GM19238 (cell line): ENCODE results near the gene HOGA1.
"Not testable (repeated sequence)": the region's sequence is repeated elsewhere in the genome, so short reads cannot be mapped to it uniquely, and the experiment has no call there.

Experiments used
- DNase-seq: peaks from one replicate; pipeline ENCODE4 v3.0.0; 2011; ENCODE audit warnings: low spot score; ENCODE audit not compliant: insufficient read length

Gene HOGA1

DNA sequence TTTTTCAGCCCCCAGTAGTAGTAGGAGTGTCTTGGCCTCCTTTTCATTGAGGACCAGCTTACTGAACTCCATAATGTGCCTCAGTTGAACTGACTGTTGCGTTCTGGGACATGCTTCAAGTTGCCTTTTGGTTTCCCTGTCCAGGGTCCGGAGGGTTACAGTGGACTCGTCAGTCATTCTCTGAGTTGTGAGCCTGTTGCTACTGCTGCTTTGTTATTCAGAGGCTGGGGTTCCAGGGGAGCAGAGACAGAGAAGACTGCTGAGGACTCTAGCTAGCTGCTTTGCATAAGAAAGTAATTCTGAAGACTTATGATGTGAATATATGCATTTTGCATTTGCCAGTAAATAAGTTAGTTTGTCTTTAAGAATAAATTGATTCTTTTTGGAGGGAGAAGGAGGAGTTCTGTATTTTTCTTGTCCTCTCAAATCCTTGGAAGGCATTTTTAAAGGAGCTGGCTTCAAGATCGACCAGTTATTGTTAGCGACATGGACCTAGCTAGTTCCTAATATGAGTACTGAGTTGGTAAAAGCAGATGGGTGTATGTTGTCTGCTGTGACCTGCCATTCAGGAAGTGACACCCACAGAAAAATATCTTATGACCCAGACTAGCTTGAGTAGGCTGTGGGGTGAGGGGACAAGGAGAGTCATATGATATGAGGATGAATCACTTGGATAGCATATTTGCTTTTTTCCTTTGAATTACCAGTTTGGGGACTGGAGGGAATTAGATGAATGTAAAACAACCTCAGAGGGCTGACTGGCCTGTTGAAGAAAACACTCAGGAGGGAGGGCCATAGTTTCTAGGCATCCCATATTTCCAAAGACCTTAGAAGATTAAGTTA lies 64.6 kb downstream of the HOGA1 start:
- peak; percentile 24 for DNase-seq

DNA sequence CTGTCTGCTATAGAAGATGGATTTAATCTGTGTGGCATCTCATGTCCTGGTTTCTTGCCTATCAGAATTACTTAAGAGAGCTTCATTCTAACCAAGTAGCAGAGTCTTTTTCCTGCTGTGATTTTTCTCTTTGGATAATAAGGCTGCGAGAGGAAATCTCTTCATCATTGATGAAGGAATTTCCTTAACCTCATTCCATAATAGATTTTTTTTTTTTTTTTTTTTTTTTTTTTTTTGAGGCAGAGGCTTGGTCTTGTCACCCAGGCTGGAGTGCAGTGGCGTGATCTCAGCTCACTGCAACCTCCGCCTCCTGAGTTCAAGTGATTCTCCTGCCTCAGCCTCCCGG lies 65.2 kb downstream of the HOGA1 start:
- not testable (repeated sequence) for DNase-seq

DNA sequence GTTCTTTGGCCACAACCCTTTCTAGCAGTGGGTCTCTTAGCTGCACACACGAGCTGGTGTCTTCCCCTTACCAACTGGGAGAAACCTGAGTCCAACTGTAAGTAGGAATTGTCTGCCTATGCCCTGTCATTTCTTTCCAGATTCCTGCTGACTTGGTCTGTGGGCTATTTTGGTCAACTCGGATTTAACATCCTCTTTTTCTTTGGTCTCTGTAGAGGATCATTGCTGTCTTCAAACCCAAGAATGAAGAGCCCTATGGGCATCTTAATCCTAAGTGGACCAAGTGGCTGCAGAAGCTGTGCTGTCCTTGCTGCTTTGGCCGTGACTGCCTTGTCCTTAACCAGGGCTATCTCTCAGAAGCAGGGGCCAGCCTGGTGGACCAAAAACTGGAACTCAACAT lies 66.5 kb downstream of the HOGA1 start:
- no peak for DNase-seq

DNA sequence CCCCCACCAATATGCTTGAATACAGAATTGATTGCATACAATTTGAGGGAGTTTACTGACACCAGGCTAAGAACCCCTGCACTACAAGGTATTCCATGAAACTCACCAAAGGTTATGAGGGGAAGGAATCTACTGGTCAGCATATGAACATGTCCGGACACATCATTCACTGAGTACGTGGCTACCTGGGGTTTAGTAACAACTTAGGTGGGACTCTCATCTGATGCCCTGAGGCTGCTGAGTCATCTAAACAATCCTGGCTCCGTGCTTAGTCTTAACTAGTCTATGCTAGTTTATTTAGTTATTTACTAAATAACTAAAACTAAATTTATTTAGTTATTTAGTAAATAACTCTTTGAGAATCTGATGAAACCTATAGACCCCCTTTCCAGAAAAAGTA lies 67.6 kb downstream of the HOGA1 start:
- no peak for DNase-seq

DNA sequence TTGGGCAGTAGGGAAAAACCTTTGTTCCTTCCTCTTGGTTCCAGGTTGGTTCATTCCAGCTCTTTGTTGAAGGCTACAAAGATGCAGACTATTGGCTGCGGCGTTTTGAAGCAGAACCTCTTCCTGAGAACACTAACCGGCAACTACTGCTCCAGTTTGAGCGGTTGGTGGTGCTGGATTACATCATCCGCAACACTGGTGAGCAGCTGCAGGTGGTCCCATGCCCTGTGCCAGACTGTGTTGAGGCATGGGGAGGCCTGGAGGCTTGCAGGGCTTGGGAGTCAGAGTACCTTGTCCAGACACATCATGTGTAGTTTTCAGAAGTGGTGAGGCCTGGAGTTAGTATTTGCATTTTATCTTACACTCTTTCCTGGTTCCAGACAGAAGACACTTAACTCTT lies 72.6 kb downstream of the HOGA1 start:
- no peak for DNase-seq

DNA sequence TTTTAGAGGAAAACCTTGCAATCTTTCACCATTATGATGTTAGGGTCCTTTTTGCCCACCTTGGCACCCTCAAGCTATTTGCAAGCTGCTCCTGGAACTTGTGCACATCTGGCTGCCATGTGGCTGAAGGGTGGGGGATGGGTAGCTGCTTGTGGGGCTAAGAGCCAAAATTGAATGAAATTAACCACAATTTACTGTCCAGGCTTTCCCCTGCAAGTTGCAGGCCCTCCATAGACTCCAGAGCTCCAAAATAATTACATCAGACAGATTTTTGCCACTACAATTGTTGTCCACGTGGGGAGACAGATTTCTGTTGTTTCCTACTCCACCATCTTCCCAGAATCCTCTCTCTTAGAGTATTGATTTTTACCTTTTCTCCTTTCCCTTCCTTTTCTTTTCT lies 75.4 kb downstream of the HOGA1 start:
- no peak for DNase-seq
